GM12873 (cell line): ENCODE results near the gene COMMD10.

Experiments
- TF ChIP-seq, protein P1 (sequence below): IDR thresholded peaks from 2 replicates; pipeline ENCODE4 v1.5.1; 2012; ENCODE audit warnings: low read depth, mild to moderate bottlenecking, moderate library complexity, low read length, control low read depth; ENCODE audit not compliant: insufficient read depth; ENCODE audit errors: missing control alignments

COMMD10 gene

GRCh38 chr5:116084871-116085715 lies at the start of gene COMMD10:
TSS of gene COMMD10 (plus strand) at chr5:116085025.
- TF ChIP-seq, protein P1, sequence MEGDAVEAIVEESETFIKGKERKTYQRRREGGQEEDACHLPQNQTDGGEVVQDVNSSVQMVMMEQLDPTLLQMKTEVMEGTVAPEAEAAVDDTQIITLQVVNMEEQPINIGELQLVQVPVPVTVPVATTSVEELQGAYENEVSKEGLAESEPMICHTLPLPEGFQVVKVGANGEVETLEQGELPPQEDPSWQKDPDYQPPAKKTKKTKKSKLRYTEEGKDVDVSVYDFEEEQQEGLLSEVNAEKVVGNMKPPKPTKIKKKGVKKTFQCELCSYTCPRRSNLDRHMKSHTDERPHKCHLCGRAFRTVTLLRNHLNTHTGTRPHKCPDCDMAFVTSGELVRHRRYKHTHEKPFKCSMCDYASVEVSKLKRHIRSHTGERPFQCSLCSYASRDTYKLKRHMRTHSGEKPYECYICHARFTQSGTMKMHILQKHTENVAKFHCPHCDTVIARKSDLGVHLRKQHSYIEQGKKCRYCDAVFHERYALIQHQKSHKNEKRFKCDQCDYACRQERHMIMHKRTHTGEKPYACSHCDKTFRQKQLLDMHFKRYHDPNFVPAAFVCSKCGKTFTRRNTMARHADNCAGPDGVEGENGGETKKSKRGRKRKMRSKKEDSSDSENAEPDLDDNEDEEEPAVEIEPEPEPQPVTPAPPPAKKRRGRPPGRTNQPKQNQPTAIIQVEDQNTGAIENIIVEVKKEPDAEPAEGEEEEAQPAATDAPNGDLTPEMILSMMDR, result no peak

- TF ChIP-seq, protein P1, result no peak
Observed at GRCh38 chr5:116035123-116035522, 49.7 kb upstream of the COMMD10 start.

DNA sequence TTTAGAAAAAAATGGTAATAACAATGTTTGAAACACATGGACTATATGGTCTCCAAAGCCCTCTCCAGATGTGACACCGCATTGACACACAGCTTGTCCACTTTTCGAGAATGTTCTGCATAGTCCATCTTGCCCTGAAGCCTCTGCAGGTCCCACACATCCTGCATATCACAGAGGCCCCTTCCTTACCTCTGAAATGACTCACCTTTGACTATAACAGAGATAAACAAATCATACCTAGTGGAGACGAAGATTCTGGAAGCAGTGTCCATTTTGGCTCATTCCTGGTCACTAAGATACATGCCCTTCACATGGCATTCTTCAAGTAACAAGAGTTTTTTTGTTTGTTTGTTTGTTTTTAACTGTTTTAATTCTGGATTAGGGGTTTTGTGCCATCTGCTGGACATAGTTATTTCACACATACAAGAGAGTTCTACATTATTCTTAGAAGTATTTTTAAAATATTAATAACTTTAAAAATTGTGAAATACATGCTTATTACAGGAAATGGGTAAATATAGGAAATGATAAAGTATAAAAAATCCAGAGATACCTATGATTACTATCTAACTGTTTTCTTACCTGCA lies 47.5 kb upstream of the COMMD10 start:
- TF ChIP-seq, protein P1, result no peak

DNA sequence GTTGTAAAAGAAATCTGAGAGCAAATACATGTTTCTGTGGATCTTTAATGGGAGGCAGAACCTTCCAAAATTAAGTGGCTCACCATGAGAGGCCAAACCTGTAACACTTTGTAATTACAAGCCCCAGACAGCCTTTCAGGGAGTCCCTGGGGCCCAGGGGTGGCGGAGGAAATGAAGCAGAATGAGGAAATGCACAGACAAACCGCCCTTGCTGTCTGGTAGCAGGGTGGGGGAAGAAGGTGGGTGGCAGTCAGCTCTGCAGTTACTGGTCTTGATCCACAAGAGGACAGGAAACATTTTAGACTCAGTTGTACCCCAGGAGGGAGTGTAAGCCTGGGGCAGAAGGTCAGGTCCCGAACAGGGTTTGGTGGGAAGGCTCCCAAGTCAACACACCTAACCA lies 46.0 kb upstream of the COMMD10 start:
- TF ChIP-seq, protein P1, result no peak

DNA sequence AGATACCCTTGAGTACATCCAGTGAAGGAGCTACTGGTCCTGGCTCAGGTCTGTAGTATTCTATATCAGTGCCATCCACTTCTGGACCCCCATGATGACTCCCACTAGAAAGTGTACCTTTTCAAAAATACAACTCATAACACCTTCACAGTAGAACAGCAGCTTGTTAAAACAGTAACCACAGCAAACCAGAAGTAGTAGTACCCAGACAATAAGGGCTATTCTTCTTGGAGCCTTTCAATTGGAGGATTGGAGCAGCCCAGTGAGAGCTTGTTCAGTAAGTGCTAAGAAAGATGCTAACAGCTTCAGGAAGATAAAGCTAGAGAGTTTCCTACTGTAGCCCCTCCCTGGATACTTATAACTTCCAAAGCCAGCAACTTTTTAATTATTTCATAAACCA lies 42.5 kb upstream of the COMMD10 start:
- TF ChIP-seq, protein P1, result no peak

DNA sequence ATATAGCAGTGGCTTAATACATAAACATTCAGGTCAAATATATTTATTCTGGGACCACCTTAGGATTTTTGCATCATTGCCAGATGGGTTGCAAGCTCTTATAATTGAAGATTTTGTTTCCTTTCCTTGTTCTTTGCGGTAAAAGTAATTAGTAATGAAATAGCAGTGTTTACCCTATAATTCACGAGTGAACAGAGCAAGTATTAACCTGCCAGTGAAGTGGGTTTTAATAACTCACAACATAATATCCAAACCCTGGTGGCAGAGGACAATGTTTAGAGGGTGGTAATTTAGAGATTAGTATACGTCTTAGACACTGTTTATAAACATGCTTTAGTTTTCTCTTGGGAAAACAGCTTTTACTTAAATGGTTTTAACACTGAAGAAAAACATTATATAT lies 40.8 kb upstream of the COMMD10 start:
- TF ChIP-seq, protein P1, result no peak

GRCh38 chr5:116045821-116046220 lies 39.0 kb upstream of the COMMD10 start:
- TF ChIP-seq, protein P1, result no peak
